ENCODE results near the gene SLC4A9. TPM values are rescaled to one million over a fixed set of nuclear protein-coding genes. Genes with fewer than 3 reads are reported as not detected.

SLC4A9 gene
- total and polyA plus RNA-seq, 2 donors (not counting 1 experiment from before 2014, with no cell fraction given) = 0.10 TPM; not detected in 1

- Mint-ChIP-seq H3K9me3 (ENCODE audit: insufficient read depth) (no peaks in the 10 kb centered on the region), H3K4me3 (no peak overlapping the region), H3K27ac (no peak overlapping the region), H3K27me3 (no peaks in the 10 kb centered on the region), H3K4me1 (peaks cover 5% of the 10 kb centered on the region)
- Histone ChIP-seq H3K36me3 (replicated peaks in 1 of 2; ENCODE audit: control extremely low read depth in 1 of 2, control insufficient read depth in 1 of 2, extremely low read depth in 1 of 2, insufficient read depth in 2 of 2, low read length in 1 of 2) (no peaks in the 10 kb centered on the region), H3K4me3 (ENCODE audit: control extremely low read depth in 1 of 5, extremely low read depth in 1 of 5, insufficient read depth in 1 of 5, low read depth in 2 of 5, low read length in 4 of 5) (no peak overlapping the region), H3K27ac (ENCODE audit: low read length in 2 of 2) (no peak overlapping the region), H3K4me1 (ENCODE audit: control insufficient read depth in 2 of 2, insufficient read depth in 2 of 2, low read length in 2 of 2) (peaks cover 4 to 7% of the 10 kb centered on the region in 2 donors), H4K20me1 (ENCODE audit: control insufficient read depth, insufficient read depth, low read length, poor library complexity, severe bottlenecking) (no peaks in the 10 kb centered on the region), H2AFZ (ENCODE audit: insufficient read depth, low read depth, low read length, poor library complexity, severe bottlenecking) (no peak overlapping the region), H3K9ac (ENCODE audit: low read length) (no peak overlapping the region), H3K9me3 (ENCODE audit: control extremely low read depth in 1 of 3, control insufficient read depth in 2 of 3, insufficient read depth in 1 of 3, low read length in 2 of 3) (no peaks in the 10 kb centered on the region), H3K4me2 (replicated peaks; ENCODE audit: low read depth, low read length, poor library complexity, severe bottlenecking) (no peak overlapping the region), H3K27me3 (replicated peaks in 1 of 4; ENCODE audit: control extremely low read depth in 1 of 4, control insufficient read depth in 3 of 4, insufficient read depth in 4 of 4, low read length in 3 of 4) (no peaks in the 10 kb centered on the region), H3K79me2 (ENCODE audit: control insufficient read depth, insufficient read depth, low read length) (no peaks in the 10 kb centered on the region)
- intact Hi-C loops (cut with micrococcal nuclease) = no loop called here
- no peak for DNase-seq
- CTCF ChIA-PET = interaction anchor here (0.6 to 2.5 kb wide), 9 partner anchors 8 to 353 kb away, joined by 3 to 12 read pairs (median 5); partner anchors contain the start of gene HBEGF
- WGBS (ENCODE audit: insufficient coverage) = 93% methylated on average over 5 of the region's 7 CpGs
- POLR2A ChIA-PET = no interaction called here
- ATAC-seq (ENCODE audit: low read depth) = no peak
- TF ChIP-seq EZH2 (IDR thresholded peaks at IDR 0.05; ENCODE audit: borderline replicate concordance, insufficient read depth, low read depth, low read length, poor library complexity, severe bottlenecking) = no peak
- no peak for TF ChIP-seq CTCF (IDR thresholded peaks at IDR 0.05)
These were observed 6.7 kb downstream of the SLC4A9 start for GRCh38 chr5:140366589-140367255.

GRCh38 chr5:140367256-140368013 is 7.4 kb downstream of the SLC4A9 start:
- DNase-seq (no peak), ATAC-seq (ENCODE audit: low read depth) (no peak)
- H3K9ac ChIP-seq (ENCODE audit: low read length) = no peak overlapping the region
- no peak overlapping the region for H3K4me3 ChIP-seq (ENCODE audit: control extremely low read depth in 1 of 5, extremely low read depth in 1 of 5, insufficient read depth in 1 of 5, low read depth in 2 of 5, low read length in 4 of 5)
- H3K9me3 Mint-ChIP-seq (ENCODE audit: insufficient read depth) = no peaks in the 10 kb centered on the region
- no peak overlapping the region for H3K27ac Mint-ChIP-seq
- H3K27me3 ChIP-seq (replicated peaks in 1 of 4; ENCODE audit: control extremely low read depth in 1 of 4, control insufficient read depth in 3 of 4, insufficient read depth in 4 of 4, low read length in 3 of 4) = no peaks in the 10 kb centered on the region
- no peaks in the 10 kb centered on the region for H4K20me1 ChIP-seq (ENCODE audit: control insufficient read depth, insufficient read depth, low read length, poor library complexity, severe bottlenecking)
- H3K27me3 Mint-ChIP-seq = no peaks in the 10 kb centered on the region
- H3K4me1 Mint-ChIP-seq = peaks cover 5% of the 10 kb centered on the region
- intact Hi-C loops (cut with micrococcal nuclease) = no loop called here
- CTCF ChIA-PET = interaction anchor here (0.6 to 1.5 kb wide), 3 partner anchors 9 to 343 kb away, joined by 4 to 6 read pairs (median 6); no protein-coding TSS in a partner anchor
- H3K4me1 ChIP-seq (ENCODE audit: control insufficient read depth in 2 of 2, insufficient read depth in 2 of 2, low read length in 2 of 2) = peaks cover 4 to 7% of the 10 kb centered on the region in 2 donors
- no peak overlapping the region for H3K27ac ChIP-seq (ENCODE audit: low read length in 2 of 2)
- no peaks in the 10 kb centered on the region for H3K79me2 ChIP-seq (ENCODE audit: control insufficient read depth, insufficient read depth, low read length)
- no peak overlapping the region for H3K4me3 Mint-ChIP-seq
- WGBS (ENCODE audit: insufficient coverage) = 99% methylated on average over 8 of the region's 8 CpGs
- H2AFZ ChIP-seq (ENCODE audit: insufficient read depth, low read depth, low read length, poor library complexity, severe bottlenecking) = no peak overlapping the region
- H3K9me3 ChIP-seq (ENCODE audit: control extremely low read depth in 1 of 3, control insufficient read depth in 2 of 3, insufficient read depth in 1 of 3, low read length in 2 of 3) = no peaks in the 10 kb centered on the region
- TF ChIP-seq CTCF (IDR thresholded peaks at IDR 0.05) (no peak), EZH2 (IDR thresholded peaks at IDR 0.05; ENCODE audit: borderline replicate concordance, insufficient read depth, low read depth, low read length, poor library complexity, severe bottlenecking) (no peak)
- no peak overlapping the region for H3K4me2 ChIP-seq (replicated peaks; ENCODE audit: low read depth, low read length, poor library complexity, severe bottlenecking)
- POLR2A ChIA-PET = no interaction called here
- H3K36me3 ChIP-seq (replicated peaks in 1 of 2; ENCODE audit: control extremely low read depth in 1 of 2, control insufficient read depth in 1 of 2, extremely low read depth in 1 of 2, insufficient read depth in 2 of 2, low read length in 1 of 2) = no peaks in the 10 kb centered on the region

Data from B cell (primary cell).